HUES64 (cell line): ENCODE measurements around the gene NNT.
"Not testable (repeated sequence)": the region's sequence is repeated elsewhere in the genome, so short reads cannot be mapped to it uniquely, and the experiment has no call there.

Experiments
- H3K27ac ChIP-seq: 2 replicates; pipeline ENCODE4 v1.7.0; 2013; ENCODE audit warnings: low read depth, low read length, inconsistent platforms
- H3K27me3 ChIP-seq: 2 replicates; pipeline ENCODE4 v1.6.1; 2013; ENCODE audit warnings: mild to moderate bottlenecking, low read length; ENCODE audit not compliant: insufficient read depth
- H3K36me3 ChIP-seq: 2 replicates; pipeline ENCODE4 v1.6.1; 2013; ENCODE audit warnings: mild to moderate bottlenecking, low read length; ENCODE audit not compliant: insufficient read depth
- H3K4me1 ChIP-seq: 2 replicates; pipeline ENCODE4 v1.6.1; 2013; ENCODE audit warnings: mild to moderate bottlenecking, low read length, moderate library complexity; ENCODE audit not compliant: insufficient read depth
- H3K4me3 ChIP-seq: 2 replicates; pipeline ENCODE4 v1.5.1; 2013; ENCODE audit warnings: mild to moderate bottlenecking, low read length, moderate library complexity
- H3K9ac ChIP-seq: 2 replicates; pipeline ENCODE4 v1.6.1; 2013; ENCODE audit warnings: mild to moderate bottlenecking, low read depth, low read length
- H3K9me3 ChIP-seq: 2 replicates; pipeline ENCODE4 v1.6.1; 2013; ENCODE audit warnings: low read depth, low read length; ENCODE audit not compliant: insufficient read depth
- WGBS: fragments of 150-250, 120-280 bp; methylation state at CpG from one replicate; pipeline ENCODE4 v1.1.7; 2013; ENCODE audit warnings: missing lambda C conversion rate; 5-methylcytosine and 5-hydroxymethylcytosine counted together

Gene NNT

GRCh38 chr5:43719783-43720182 lies 116.8 kb downstream of the NNT start:
- not testable (repeated sequence) for H3K4me1 ChIP-seq, H3K27ac ChIP-seq, H3K36me3 ChIP-seq, H3K27me3 ChIP-seq, H3K9ac ChIP-seq, H3K4me3 ChIP-seq, H3K9me3 ChIP-seq
- WGBS, result 96% methylated on average over 2 of the region's 3 CpGs

DNA sequence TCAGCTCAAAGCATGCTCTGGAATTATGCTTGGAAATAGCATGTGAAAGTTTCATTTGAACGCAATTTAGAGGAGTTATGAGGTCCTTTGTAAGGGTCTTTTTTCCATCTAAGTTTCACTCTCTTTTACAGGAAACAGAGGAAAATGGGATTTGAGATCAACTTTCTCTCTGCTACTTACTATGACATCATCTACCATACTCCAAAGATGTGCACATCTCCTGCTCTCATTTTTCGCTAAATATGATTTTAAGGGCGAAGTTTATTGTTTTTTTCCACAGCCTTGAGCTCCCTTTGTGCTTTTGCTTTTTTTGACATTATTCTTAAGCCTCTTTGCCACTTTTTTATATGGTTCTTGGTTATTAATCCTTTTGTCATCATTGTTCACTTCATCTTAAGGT lies 125.6 kb downstream of the NNT start:
- Histone ChIP-seq H3K9me3 (no peaks in the 10 kb centered on the region), H3K27me3 (no peaks in the 10 kb centered on the region), H3K9ac (no peak overlapping the region), H3K36me3 (no peaks in the 10 kb centered on the region), H3K27ac (no peak overlapping the region), H3K4me3 (no peak overlapping the region), H3K4me1 (no peaks in the 10 kb centered on the region)
- 100% methylated on average over 3 of the region's 3 CpGs for WGBS

GRCh38 chr5:43729846-43730478 lies 127.0 kb downstream of the NNT start:
- Histone ChIP-seq H3K27ac (no peak overlapping the region), H3K9ac (no peak overlapping the region), H3K36me3 (no peaks in the 10 kb centered on the region), H3K27me3 (no peaks in the 10 kb centered on the region), H3K9me3 (no peaks in the 10 kb centered on the region), H3K4me3 (no peak overlapping the region), H3K4me1 (no peaks in the 10 kb centered on the region)
- 50% methylated on average over 2 of the region's 2 CpGs for WGBS

- no peak overlapping the region for H3K4me3 ChIP-seq
- no peak overlapping the region for H3K9ac ChIP-seq
- 91% methylated on average over 2 of the region's 2 CpGs for WGBS
- no peaks in the 10 kb centered on the region for H3K36me3 ChIP-seq
- H3K4me1 ChIP-seq, result no peaks in the 10 kb centered on the region
- no peaks in the 10 kb centered on the region for H3K9me3 ChIP-seq
- no peak overlapping the region for H3K27ac ChIP-seq
- H3K27me3 ChIP-seq, result no peaks in the 10 kb centered on the region
Observed at GRCh38 chr5:43730832-43731342, 127.9 kb downstream of the NNT start.

DNA sequence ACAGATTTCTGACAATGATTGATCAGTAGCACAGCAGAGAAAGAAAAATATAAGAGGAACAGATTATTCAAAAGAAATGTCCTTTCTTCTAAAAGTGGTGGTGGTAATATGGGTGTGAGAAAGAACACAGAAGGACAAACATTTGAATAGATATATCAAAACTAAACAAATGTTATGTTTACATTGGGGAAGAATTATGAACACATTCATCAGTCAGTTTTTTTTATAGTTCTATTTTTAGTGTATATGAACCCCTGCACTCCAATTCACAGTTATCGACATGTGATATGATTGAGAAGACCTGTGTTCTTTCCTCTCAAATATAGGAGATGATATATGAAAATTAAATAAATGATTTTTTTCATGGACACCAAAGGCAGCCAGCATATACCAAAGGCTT lies 128.6 kb downstream of the NNT start:
- Histone ChIP-seq H3K4me1 (no peaks in the 10 kb centered on the region), H3K27me3 (no peaks in the 10 kb centered on the region), H3K27ac (no peak overlapping the region), H3K9me3 (no peaks in the 10 kb centered on the region), H3K9ac (no peak overlapping the region), H3K4me3 (no peak overlapping the region), H3K36me3 (no peaks in the 10 kb centered on the region)
- no CpG with 5 or more reads among the region's 1 CpG for WGBS

- not testable (repeated sequence) for H3K4me3 ChIP-seq, H3K9ac ChIP-seq, H3K4me1 ChIP-seq, H3K27me3 ChIP-seq, H3K9me3 ChIP-seq, H3K36me3 ChIP-seq, H3K27ac ChIP-seq
- 97% methylated on average over 32 of the region's 32 CpGs for WGBS
Observed at GRCh38 chr5:43745923-43746548, 143.1 kb downstream of the NNT start.

- no peak overlapping the region for H3K9ac ChIP-seq
- peaks cover 10% of the 10 kb centered on the region; the same call in 1 of the 2 replicates for H3K9me3 ChIP-seq
- no peaks in the 10 kb centered on the region for H3K4me1 ChIP-seq
- H3K36me3 ChIP-seq, result no peaks in the 10 kb centered on the region
- H3K27ac ChIP-seq, result no peak overlapping the region
- H3K4me3 ChIP-seq, result no peak overlapping the region
- H3K27me3 ChIP-seq, result no peaks in the 10 kb centered on the region
- WGBS, result no CpG with 5 or more reads among the region's 2 CpGs
Observed at GRCh38 chr5:43750809-43751208, 147.8 kb downstream of the NNT start.

GRCh38 chr5:43753069-43753468 lies 150.1 kb downstream of the NNT start:
- Histone ChIP-seq H3K27me3 (no peaks in the 10 kb centered on the region), H3K27ac (no peak overlapping the region), H3K4me1 (no peaks in the 10 kb centered on the region), H3K36me3 (no peaks in the 10 kb centered on the region), H3K9me3 (peaks cover 13% of the 10 kb centered on the region; the same call in 1 of the 2 replicates), H3K4me3 (no peak overlapping the region), H3K9ac (no peak overlapping the region)
- WGBS, result 89% methylated on average over 2 of the region's 2 CpGs
